GM18858 (cell line): Measurements from ENCODE around the gene USP54.

ENCODE experiments used
- ATAC-seq: cut with Tn5 transposase; IDR thresholded peaks from one replicate; pipeline ENCODE4 v1.9.1; 2021; ENCODE audit not compliant: unreplicated experiment

The USP54 gene

GRCh38 chr10:73478636-73479035, 112.5 kb downstream of the USP54 start:
- no peak for ATAC-seq

- no peak for ATAC-seq
Observed at GRCh38 chr10:73471226-73471625, 119.9 kb downstream of the USP54 start.

- no peak for ATAC-seq
Observed at GRCh38 chr10:73469579-73469978, 121.6 kb downstream of the USP54 start.

- ATAC-seq = no peak
Observed at GRCh38 chr10:73467206-73467605, 123.9 kb downstream of the USP54 start.

- no peak for ATAC-seq
Observed at GRCh38 chr10:73465978-73466726, 125.0 kb downstream of the USP54 start.

- ATAC-seq = no peak
Observed at GRCh38 chr10:73460897-73461296, 130.2 kb downstream of the USP54 start.

- no peak for ATAC-seq
Observed at GRCh38 chr10:73459683-73460314, 131.3 kb downstream of the USP54 start.

GRCh38 chr10:73456187-73456890, 134.8 kb downstream of the USP54 start:
- ATAC-seq = no peak

- no peak for ATAC-seq
Observed at GRCh38 chr10:73449113-73449512, 142.0 kb downstream of the USP54 start.

- no peak for ATAC-seq
Observed at GRCh38 chr10:73448384-73448783, 142.8 kb downstream of the USP54 start.
